Measurements from ENCODE around the gene TNS3. TPM values are rescaled to one million over a fixed set of nuclear protein-coding genes. Genes with fewer than 3 reads are reported as not detected.
A peak's percentile ranks its signal among the peaks of the same experiment; 100 is the strongest.

The TNS3 gene
- total RNA-seq, 1 donor from 2014 or later: 120 TPM

GRCh38 chr7:47292832-47293309, 289.0 kb downstream of the TNS3 start:
- Mint-ChIP-seq H3K4me3 (ENCODE audit: low read depth) (no peak overlapping the region), H3K27me3 (peaks cover 11% of the 10 kb centered on the region), H3K27ac (peak overlapping the region; percentile 30), H3K9me3 (ENCODE audit: low read depth) (no peaks in the 10 kb centered on the region), H3K36me3 (ENCODE audit: insufficient read depth) (peaks cover 72% of the 10 kb centered on the region), H3K4me1 (ENCODE audit: low read depth) (peaks cover 20% of the 10 kb centered on the region)
- DNase-seq (ENCODE audit: low spot score, unreplicated experiment): no peak
- TF ChIP-seq CTCF (IDR thresholded peaks at IDR 0.05; ENCODE audit: unreplicated experiment): no peak

GRCh38 chr7:47291461-47292081, 290.3 kb downstream of the TNS3 start:
- peaks cover 11% of the 10 kb centered on the region for H3K27me3 Mint-ChIP-seq
- H3K4me1 Mint-ChIP-seq (ENCODE audit: low read depth): peaks cover 16% of the 10 kb centered on the region
- no peak for DNase-seq (ENCODE audit: low spot score, unreplicated experiment)
- peaks cover 76% of the 10 kb centered on the region for H3K36me3 Mint-ChIP-seq (ENCODE audit: insufficient read depth)
- H3K9me3 Mint-ChIP-seq (ENCODE audit: low read depth): no peaks in the 10 kb centered on the region
- H3K4me3 Mint-ChIP-seq (ENCODE audit: low read depth): no peak overlapping the region
- no peak for TF ChIP-seq CTCF (IDR thresholded peaks at IDR 0.05; ENCODE audit: unreplicated experiment)
- no peak overlapping the region for H3K27ac Mint-ChIP-seq

- Mint-ChIP-seq H3K9me3 (ENCODE audit: low read depth) (no peaks in the 10 kb centered on the region), H3K36me3 (ENCODE audit: insufficient read depth) (peaks cover 74% of the 10 kb centered on the region), H3K4me1 (ENCODE audit: low read depth) (peaks cover 16% of the 10 kb centered on the region), H3K4me3 (ENCODE audit: low read depth) (no peak overlapping the region), H3K27me3 (peaks cover 10% of the 10 kb centered on the region), H3K27ac (no peak overlapping the region)
- DNase-seq (ENCODE audit: low spot score, unreplicated experiment): no peak
- TF ChIP-seq CTCF (IDR thresholded peaks at IDR 0.05; ENCODE audit: unreplicated experiment): no peak
Observed at GRCh38 chr7:47290867-47291266, 291.0 kb downstream of the TNS3 start.

- peaks cover 6% of the 10 kb centered on the region for H3K27me3 Mint-ChIP-seq
- H3K4me1 Mint-ChIP-seq (ENCODE audit: low read depth): peaks cover 16% of the 10 kb centered on the region
- no peak overlapping the region for H3K4me3 Mint-ChIP-seq (ENCODE audit: low read depth)
- no peak overlapping the region for H3K27ac Mint-ChIP-seq
- H3K36me3 Mint-ChIP-seq (ENCODE audit: insufficient read depth): peaks cover 74% of the 10 kb centered on the region
- peaks cover 3% of the 10 kb centered on the region for H3K9me3 Mint-ChIP-seq (ENCODE audit: low read depth)
- DNase-seq (ENCODE audit: low spot score, unreplicated experiment): no peak
- TF ChIP-seq CTCF (IDR thresholded peaks at IDR 0.05; ENCODE audit: unreplicated experiment): no peak
Observed at GRCh38 chr7:47290466-47290865, 291.4 kb downstream of the TNS3 start.

GRCh38 chr7:47288060-47288459, 293.9 kb downstream of the TNS3 start:
- H3K4me3 Mint-ChIP-seq (ENCODE audit: low read depth): no peak overlapping the region
- H3K27me3 Mint-ChIP-seq: no peaks in the 10 kb centered on the region
- no peak overlapping the region for H3K27ac Mint-ChIP-seq
- H3K4me1 Mint-ChIP-seq (ENCODE audit: low read depth): peaks cover 13% of the 10 kb centered on the region
- H3K9me3 Mint-ChIP-seq (ENCODE audit: low read depth): peaks cover 6% of the 10 kb centered on the region
- TF ChIP-seq CTCF (IDR thresholded peaks at IDR 0.05; ENCODE audit: unreplicated experiment): no peak
- DNase-seq (ENCODE audit: low spot score, unreplicated experiment): no peak
- peaks cover 70% of the 10 kb centered on the region for H3K36me3 Mint-ChIP-seq (ENCODE audit: insufficient read depth)

Measured in progenitor cell of endocrine pancreas (in vitro differentiated cells).